Cardiac muscle cell (in vitro differentiated cells and primary cell): ENCODE measurements around the gene ARHGAP5. TPM values are rescaled to one million over a fixed set of nuclear protein-coding genes. Genes with fewer than 3 reads are reported as not detected.

ENCODE experiments used
- DNase-seq, 2 donors: peaks; one replicate each; pipeline versions ENCODE4 v3.0.0 to v3.0.0-alpha.2; 2010 to 2017; ENCODE audit warnings: low read depth in 1 of 2, low spot score in 1 of 2
- H3K27ac ChIP-seq: fragments of 200-600 bp; sonication (generic); 2 replicates; pipeline ENCODE4 v1.5.1; 2016
- H3K27me3 ChIP-seq: fragments of 200-600 bp; sonication (generic); 2 replicates; pipeline ENCODE4 v1.6.0; 2016; ENCODE audit warnings: control low read depth
- H3K36me3 ChIP-seq: fragments of 200-600 bp; sonication (generic); 2 replicates; pipeline ENCODE4 v1.5.1; 2016; ENCODE audit warnings: control low read depth
- H3K4me1 ChIP-seq: fragments of 200-600 bp; sonication (generic); 2 replicates; pipeline ENCODE4 v1.8.1; 2017; ENCODE audit warnings: low read depth, mild to moderate bottlenecking, mixed run types
- H3K4me3 ChIP-seq: fragments of 200-600 bp; sonication (generic); 2 replicates; pipeline ENCODE4 v1.5.1; 2016; ENCODE audit warnings: mild to moderate bottlenecking
- H3K9me3 ChIP-seq: fragments of 200-600 bp; sonication (generic); 2 replicates; pipeline ENCODE4 v1.5.1; 2017; ENCODE audit warnings: low read depth, mild to moderate bottlenecking, control low read depth
- CTCF ChIP-seq: IDR thresholded peaks from 2 replicates; pipeline ENCODE4 v1.5.1; 2012; ENCODE audit warnings: low read depth, mild to moderate bottlenecking, low read length
- polyA plus RNA-seq: library from polyadenylated mRNA; unstranded; fragments of >200 nt; fragmentation: Nextera tagmentation; extraction: Ambion mirVana; gene quantifications from 2 replicates; pipeline ENCODE4 v1.2.1, GENCODE V29; 2016
- total RNA-seq: library from RNA; depleted of rRNA; stranded (reverse); fragments of >200 nt; gene quantifications from 2 replicates; pipeline ENCODE4 v1.2.3, GENCODE V29; 2016

Gene ARHGAP5
- total and polyA plus RNA-seq, 2 experiments from 2014 or later: 12.9 to 77.5 TPM

GRCh38 chr14:32203928-32204357, 126.8 kb downstream of the ARHGAP5 start:
- H3K27ac ChIP-seq: peak overlapping the region; percentile 97
- peak in 1 of 2 donors; percentile 6 for DNase-seq
- no peak for TF ChIP-seq CTCF

GRCh38 chr14:32205554-32205953, 128.4 kb downstream of the ARHGAP5 start:
- Histone ChIP-seq H3K27me3 (no peaks in the 10 kb centered on the region), H3K4me1 (no peaks in the 10 kb centered on the region), H3K27ac (no peak overlapping the region), H3K9me3 (no peaks in the 10 kb centered on the region), H3K4me3 (no peak overlapping the region), H3K36me3 (no peaks in the 10 kb centered on the region)
- DNase-seq: no peak
- no peak for TF ChIP-seq CTCF

More at GRCh38 chr14:32203928-32204357, 126.8 kb downstream of the ARHGAP5 start:
- H3K36me3 ChIP-seq: no peaks in the 10 kb centered on the region
- peak overlapping the region; percentile 58 for H3K4me3 ChIP-seq
- H3K9me3 ChIP-seq: no peaks in the 10 kb centered on the region
- H3K4me1 ChIP-seq: no peaks in the 10 kb centered on the region
- H3K27me3 ChIP-seq: no peaks in the 10 kb centered on the region

GRCh38 chr14:32205984-32206383, 128.9 kb downstream of the ARHGAP5 start:
- Histone ChIP-seq H3K4me3 (no peak overlapping the region), H3K9me3 (no peaks in the 10 kb centered on the region), H3K27me3 (no peaks in the 10 kb centered on the region), H3K4me1 (no peaks in the 10 kb centered on the region), H3K27ac (no peak overlapping the region), H3K36me3 (no peaks in the 10 kb centered on the region)
- DNase-seq: no peak
- TF ChIP-seq CTCF: no peak

GRCh38 chr14:32206552-32206951, 129.4 kb downstream of the ARHGAP5 start:
- Histone ChIP-seq H3K4me1 (no peaks in the 10 kb centered on the region), H3K27ac (no peak overlapping the region), H3K4me3 (no peak overlapping the region), H3K9me3 (no peaks in the 10 kb centered on the region), H3K27me3 (no peaks in the 10 kb centered on the region), H3K36me3 (no peaks in the 10 kb centered on the region)
- TF ChIP-seq CTCF: no peak
- DNase-seq: no peak

GRCh38 chr14:32208490-32208889, 131.4 kb downstream of the ARHGAP5 start:
- no peaks in the 10 kb centered on the region for H3K36me3 ChIP-seq
- DNase-seq: no peak
- no peak overlapping the region for H3K27ac ChIP-seq
- H3K4me1 ChIP-seq: no peaks in the 10 kb centered on the region
- H3K27me3 ChIP-seq: no peaks in the 10 kb centered on the region
- no peak overlapping the region for H3K4me3 ChIP-seq
- H3K9me3 ChIP-seq: no peaks in the 10 kb centered on the region
- TF ChIP-seq CTCF: no peak

Other genes starting within 250 kb of the ARHGAP5 start
- not detected in 2 replicates for gene RNU6-7, start 124.7 kb downstream of the ARHGAP5 start, total RNA-seq
- gene RNU6-7, start 124.7 kb downstream of the ARHGAP5 start, polyA plus RNA-seq: not detected in 2 replicates
- not detected in 2 replicates for gene RNU6-8, start 126.0 kb downstream of the ARHGAP5 start, total RNA-seq
- not detected in 2 replicates for gene RNU6-8, start 126.0 kb downstream of the ARHGAP5 start, polyA plus RNA-seq